Tongue (tissue), 2 donors: ENCODE results near the gene SLC26A2. TPM values are rescaled to one million over a fixed set of nuclear protein-coding genes. Genes with fewer than 3 reads are reported as not detected.

Source experiments
- small RNA-seq: library from RNA; depleted of rRNA; stranded (forward); fragments of <200 nt; gene quantifications from one replicate; pipeline ENCODE3, GENCODE V24; 2014; ENCODE audit warnings: low replicate concordance
- total RNA-seq: library from RNA; depleted of rRNA; stranded (reverse); fragments of >200 nt; gene quantifications from one replicate; pipeline ENCODE4 v1.2.3, GENCODE V29; 2014

SLC26A2 gene
- total RNA-seq, 1 donor from 2014 or later: 20.1 TPM

Small RNAs within 50 kb of the gene (small RNA-seq; reads per million reads assigned to genes)
- not detected for gene RF00019

Other genes starting within 250 kb of the SLC26A2 start
- 10.8 TPM for gene PPARGC1B, start 230.4 kb upstream of the SLC26A2 start, total RNA-seq
- 0.31 TPM for gene PDE6A, start 16.0 kb upstream of the SLC26A2 start, total RNA-seq
- 2.1 TPM for gene TIGD6, start 39.9 kb downstream of the SLC26A2 start, total RNA-seq
- 22.7 TPM for gene HMGXB3, start 40.0 kb downstream of the SLC26A2 start, total RNA-seq
- 21.6 TPM for gene CSF1R, start 125.8 kb downstream of the SLC26A2 start, total RNA-seq
- gene PDGFRB, start 195.1 kb downstream of the SLC26A2 start, total RNA-seq: 129 TPM
- gene CDX1, start 206.0 kb downstream of the SLC26A2 start, total RNA-seq: 0.31 TPM
- gene SLC6A7, start 229.3 kb downstream of the SLC26A2 start, total RNA-seq: not detected